ENCODE data around the gene FMNL1.

DNA sequence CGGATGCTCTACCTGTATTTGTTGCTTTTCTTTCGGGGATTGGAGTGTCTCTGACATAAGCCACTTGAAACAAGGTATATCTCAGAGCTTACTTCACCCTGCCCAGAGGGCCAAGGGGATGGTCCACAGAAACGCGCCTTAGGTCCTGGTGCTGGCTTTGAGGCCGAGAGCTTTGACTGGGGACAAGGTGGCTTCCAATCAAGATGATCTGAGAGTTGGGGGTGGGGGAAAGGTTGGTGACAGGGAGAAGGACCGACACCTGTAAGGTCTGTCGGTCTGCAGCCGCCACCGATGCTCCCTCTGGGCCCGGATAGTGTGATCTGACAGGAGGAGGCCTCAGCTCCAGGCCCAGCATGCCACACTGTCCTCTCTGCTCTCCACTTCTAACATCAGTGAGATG lies 62.0 kb downstream of the FMNL1 start:
- no peak for TF ChIP-seq RNF2 (IDR thresholded peaks at IDR 0.05; ENCODE audit: borderline replicate concordance, low read depth)
- TF ChIP-seq, protein P1, sequence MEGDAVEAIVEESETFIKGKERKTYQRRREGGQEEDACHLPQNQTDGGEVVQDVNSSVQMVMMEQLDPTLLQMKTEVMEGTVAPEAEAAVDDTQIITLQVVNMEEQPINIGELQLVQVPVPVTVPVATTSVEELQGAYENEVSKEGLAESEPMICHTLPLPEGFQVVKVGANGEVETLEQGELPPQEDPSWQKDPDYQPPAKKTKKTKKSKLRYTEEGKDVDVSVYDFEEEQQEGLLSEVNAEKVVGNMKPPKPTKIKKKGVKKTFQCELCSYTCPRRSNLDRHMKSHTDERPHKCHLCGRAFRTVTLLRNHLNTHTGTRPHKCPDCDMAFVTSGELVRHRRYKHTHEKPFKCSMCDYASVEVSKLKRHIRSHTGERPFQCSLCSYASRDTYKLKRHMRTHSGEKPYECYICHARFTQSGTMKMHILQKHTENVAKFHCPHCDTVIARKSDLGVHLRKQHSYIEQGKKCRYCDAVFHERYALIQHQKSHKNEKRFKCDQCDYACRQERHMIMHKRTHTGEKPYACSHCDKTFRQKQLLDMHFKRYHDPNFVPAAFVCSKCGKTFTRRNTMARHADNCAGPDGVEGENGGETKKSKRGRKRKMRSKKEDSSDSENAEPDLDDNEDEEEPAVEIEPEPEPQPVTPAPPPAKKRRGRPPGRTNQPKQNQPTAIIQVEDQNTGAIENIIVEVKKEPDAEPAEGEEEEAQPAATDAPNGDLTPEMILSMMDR (IDR thresholded peaks at IDR 0.05): no peak
- TF ChIP-seq, protein P2, sequence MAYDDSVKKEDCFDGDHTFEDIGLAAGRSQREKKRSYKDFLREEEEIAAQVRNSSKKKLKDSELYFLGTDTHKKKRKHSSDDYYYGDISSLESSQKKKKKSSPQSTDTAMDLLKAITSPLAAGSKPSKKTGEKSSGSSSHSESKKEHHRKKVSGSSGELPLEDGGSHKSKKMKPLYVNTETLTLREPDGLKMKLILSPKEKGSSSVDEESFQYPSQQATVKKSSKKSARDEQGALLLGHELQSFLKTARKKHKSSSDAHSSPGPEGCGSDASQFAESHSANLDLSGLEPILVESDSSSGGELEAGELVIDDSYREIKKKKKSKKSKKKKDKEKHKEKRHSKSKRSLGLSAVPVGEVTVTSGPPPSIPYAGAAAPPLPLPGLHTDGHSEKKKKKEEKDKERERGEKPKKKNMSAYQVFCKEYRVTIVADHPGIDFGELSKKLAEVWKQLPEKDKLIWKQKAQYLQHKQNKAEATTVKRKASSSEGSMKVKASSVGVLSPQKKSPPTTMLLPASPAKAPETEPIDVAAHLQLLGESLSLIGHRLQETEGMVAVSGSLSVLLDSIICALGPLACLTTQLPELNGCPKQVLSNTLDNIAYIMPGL (CRISPR knock-in tag; IDR thresholded peaks at IDR 0.05; ENCODE audit: borderline replicate concordance): no peak
- no peak for TF ChIP-seq POLR2A (IDR thresholded peaks at IDR 0.05; ENCODE audit: low read length)
- no peak for TF ChIP-seq RAD21 (conservative IDR thresholded peaks at IDR 0.05 in 1 of 2, IDR thresholded peaks at IDR 0.05 in 1 of 2)
- no peak for TF ChIP-seq CEBPB (IDR thresholded peaks at IDR 0.05)
- TF ChIP-seq, protein P3, sequence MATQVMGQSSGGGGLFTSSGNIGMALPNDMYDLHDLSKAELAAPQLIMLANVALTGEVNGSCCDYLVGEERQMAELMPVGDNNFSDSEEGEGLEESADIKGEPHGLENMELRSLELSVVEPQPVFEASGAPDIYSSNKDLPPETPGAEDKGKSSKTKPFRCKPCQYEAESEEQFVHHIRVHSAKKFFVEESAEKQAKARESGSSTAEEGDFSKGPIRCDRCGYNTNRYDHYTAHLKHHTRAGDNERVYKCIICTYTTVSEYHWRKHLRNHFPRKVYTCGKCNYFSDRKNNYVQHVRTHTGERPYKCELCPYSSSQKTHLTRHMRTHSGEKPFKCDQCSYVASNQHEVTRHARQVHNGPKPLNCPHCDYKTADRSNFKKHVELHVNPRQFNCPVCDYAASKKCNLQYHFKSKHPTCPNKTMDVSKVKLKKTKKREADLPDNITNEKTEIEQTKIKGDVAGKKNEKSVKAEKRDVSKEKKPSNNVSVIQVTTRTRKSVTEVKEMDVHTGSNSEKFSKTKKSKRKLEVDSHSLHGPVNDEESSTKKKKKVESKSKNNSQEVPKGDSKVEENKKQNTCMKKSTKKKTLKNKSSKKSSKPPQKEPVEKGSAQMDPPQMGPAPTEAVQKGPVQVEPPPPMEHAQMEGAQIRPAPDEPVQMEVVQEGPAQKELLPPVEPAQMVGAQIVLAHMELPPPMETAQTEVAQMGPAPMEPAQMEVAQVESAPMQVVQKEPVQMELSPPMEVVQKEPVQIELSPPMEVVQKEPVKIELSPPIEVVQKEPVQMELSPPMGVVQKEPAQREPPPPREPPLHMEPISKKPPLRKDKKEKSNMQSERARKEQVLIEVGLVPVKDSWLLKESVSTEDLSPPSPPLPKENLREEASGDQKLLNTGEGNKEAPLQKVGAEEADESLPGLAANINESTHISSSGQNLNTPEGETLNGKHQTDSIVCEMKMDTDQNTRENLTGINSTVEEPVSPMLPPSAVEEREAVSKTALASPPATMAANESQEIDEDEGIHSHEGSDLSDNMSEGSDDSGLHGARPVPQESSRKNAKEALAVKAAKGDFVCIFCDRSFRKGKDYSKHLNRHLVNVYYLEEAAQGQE (IDR thresholded peaks at IDR 0.05): no peak
